Lower leg skin (tissue), 3 donors: Measurements from ENCODE around the gene IRAK1.

Experiments used
- CTCF ChIP-seq, 3 donors: fragments of 450-650 bp; IDR thresholded peaks; one replicate each; pipeline ENCODE4 v1.5.1; 2016; ENCODE audit warnings: antibody characterized with exemption in 3 of 3, mild to moderate bottlenecking in 3 of 3, moderate library complexity in 2 of 3
- POLR2A ChIP-seq, 2 donors: fragments of 450-650 bp; IDR thresholded peaks; one replicate each; pipeline ENCODE4 v1.6.1; 2016 to 2017; ENCODE audit warnings: antibody characterized with exemption in 2 of 2, mild to moderate bottlenecking in 1 of 2, moderate library complexity in 1 of 2

GRCh38 chrX:154059729-154060245 lies 40.1 kb upstream of the IRAK1 start:
- TF ChIP-seq CTCF (IDR thresholded peaks at IDR 0.05): no peak
- TF ChIP-seq POLR2A (IDR thresholded peaks at IDR 0.05): no peak
